Activated effector memory CD4-positive, alpha-beta T cell treated with anti-CD3 and anti-CD28 coated beads, Interleukin-2, amount 50 U/mL, for 16 hours (primary cell): Measurements from ENCODE around the gene ANKRD65.

ENCODE experiments used
- DNase-seq: peaks from one replicate; pipeline ENCODE4 v3.0.0-alpha.2; 2020

The ANKRD65 gene

GRCh38 chr1:1441002-1441888 lies 20.2 kb upstream of the ANKRD65 start:
- peak; percentile 86 for DNase-seq

- no peak for DNase-seq
Observed at GRCh38 chr1:1440262-1441001, 19.4 kb upstream of the ANKRD65 start.

GRCh38 chr1:1439546-1440261 lies 18.6 kb upstream of the ANKRD65 start:
- DNase-seq, result no peak

GRCh38 chr1:1438531-1439381 lies 17.7 kb upstream of the ANKRD65 start:
- DNase-seq, result no peak

GRCh38 chr1:1437904-1438376 lies 16.9 kb upstream of the ANKRD65 start:
- no peak for DNase-seq

- DNase-seq, result no peak
Observed at GRCh38 chr1:1437033-1437903, 16.2 kb upstream of the ANKRD65 start.

- DNase-seq, result no peak
Observed at GRCh38 chr1:1436630-1437032, 15.6 kb upstream of the ANKRD65 start.

GRCh38 chr1:1435911-1436629 lies 15.0 kb upstream of the ANKRD65 start:
- DNase-seq, result no peak

- peak; percentile 86 for DNase-seq
Observed at GRCh38 chr1:1435106-1435903, 14.2 kb upstream of the ANKRD65 start, which contains the start of gene VWA1. VWA1 (plus strand) TSS chr1:1435690; CDS start chr1:1435749, 59 bp downstream.

- no peak for DNase-seq
Observed at GRCh38 chr1:1434824-1435105, 13.7 kb upstream of the ANKRD65 start.

GRCh38 chr1:1434131-1434823 lies 13.2 kb upstream of the ANKRD65 start:
- DNase-seq, result no peak

GRCh38 chr1:1433804-1434130 lies 12.7 kb upstream of the ANKRD65 start:
- DNase-seq, result peak; percentile 78

GRCh38 chr1:1432951-1433803 lies 12.1 kb upstream of the ANKRD65 start:
- DNase-seq, result no peak

GRCh38 chr1:1432274-1432950 lies 11.3 kb upstream of the ANKRD65 start:
- DNase-seq, result no peak

GRCh38 chr1:1431845-1432273 lies 10.8 kb upstream of the ANKRD65 start:
- no peak for DNase-seq

GRCh38 chr1:1430992-1431844 lies 10.1 kb upstream of the ANKRD65 start:
- no peak for DNase-seq
